GM23338 (cell line): ENCODE results near the gene BRAF. TPM values are rescaled to one million over a fixed set of nuclear protein-coding genes. Genes with fewer than 3 reads are reported as not detected.

ENCODE experiments used
- ATAC-seq: fragments of 200-7000 bp; cut with Tn5 transposase; 3 replicates; pipeline ENCODE4 v1.9.1; 2020
- DNase-seq: peaks from one replicate; pipeline ENCODE4 v3.0.0-alpha.2; 2015; ENCODE audit warnings: low spot score
- H2AFZ ChIP-seq: fragments of 200-600 bp; sonication (generic); 2 replicates; pipeline ENCODE4 v1.8.0; 2016; ENCODE audit warnings: antibody characterized with exemption, mild to moderate bottlenecking, moderate library complexity
- H3F3A ChIP-seq: fragments of 200-600 bp; sonication (generic); replicated peaks from 2 replicates; pipeline ENCODE4 v1.8.0; 2017; ENCODE audit warnings: antibody characterized with exemption, mixed run types, low read depth
- H3K27ac ChIP-seq: fragments of 200-600 bp; sonication (generic); 2 replicates; pipeline ENCODE4 v1.6.1; 2016; ENCODE audit warnings: low read depth
- H3K27me3 ChIP-seq: fragments of 200-600 bp; sonication (generic); 2 replicates; pipeline ENCODE4 v1.8.0; 2016; ENCODE audit warnings: mild to moderate bottlenecking, mixed run types, moderate library complexity; ENCODE audit not compliant: insufficient read depth
- H3K36me3 ChIP-seq: fragments of 200-600 bp; sonication (generic); 2 replicates; pipeline ENCODE4 v1.8.0; 2016; ENCODE audit warnings: mild to moderate bottlenecking; ENCODE audit not compliant: insufficient read depth
- H3K4me1 ChIP-seq: fragments of 200-600 bp; sonication (generic); 2 replicates; pipeline ENCODE4 v1.8.0; 2016; ENCODE audit warnings: mild to moderate bottlenecking, moderate library complexity; ENCODE audit not compliant: insufficient read depth
- H3K4me2 ChIP-seq: fragments of 200-600 bp; sonication (generic); 2 replicates; pipeline ENCODE4 v1.7.1; 2017; ENCODE audit warnings: mixed run types
- H3K4me3 ChIP-seq: fragments of 200-600 bp; sonication (generic); 2 replicates; pipeline ENCODE4 v1.6.1; 2016; ENCODE audit warnings: mixed run types
- H3K79me2 ChIP-seq: fragments of 200-600 bp; sonication (generic); replicated peaks from 2 replicates; pipeline ENCODE4 v1.8.0; 2017; ENCODE audit warnings: mild to moderate bottlenecking; ENCODE audit not compliant: insufficient read depth
- H3K9me2 ChIP-seq: fragments of 200-600 bp; sonication (generic); 2 replicates; pipeline ENCODE4 v1.8.0; 2017; ENCODE audit not compliant: insufficient read depth
- H4K20me1 ChIP-seq: fragments of 200-600 bp; sonication (generic); replicated peaks from 2 replicates; pipeline ENCODE4 v1.8.0; 2017; ENCODE audit warnings: mild to moderate bottlenecking; ENCODE audit not compliant: insufficient read depth
- H3K27ac Mint-ChIP-seq: 2 replicates; pipeline ENCODE4 v1.8.0; 2020; ENCODE audit warnings: inconsistent platforms, mild to moderate bottlenecking, moderate library complexity, mixed read lengths
- H3K27me3 Mint-ChIP-seq: 3 replicates; pipeline ENCODE4 v1.8.0; 2022; ENCODE audit warnings: low read depth, mild to moderate bottlenecking, moderate library complexity, mixed read lengths, inconsistent platforms; ENCODE audit not compliant: insufficient read depth, poor library complexity
- H3K36me3 Mint-ChIP-seq: 3 replicates; pipeline ENCODE4 v1.8.0; 2021; ENCODE audit warnings: low read depth, mild to moderate bottlenecking, inconsistent platforms, moderate library complexity, mixed read lengths
- H3K4me1 Mint-ChIP-seq: 3 replicates; pipeline ENCODE4 v1.8.0; 2020; ENCODE audit warnings: mild to moderate bottlenecking, inconsistent platforms, mixed read lengths
- H3K4me3 Mint-ChIP-seq: 3 replicates; pipeline ENCODE4 v1.8.0; 2021; ENCODE audit warnings: moderate library complexity, mild to moderate bottlenecking, inconsistent platforms, mixed read lengths
- H3K9me3 Mint-ChIP-seq: 3 replicates; pipeline ENCODE4 v1.8.0; 2020; ENCODE audit warnings: moderate library complexity, mild to moderate bottlenecking, inconsistent platforms, mixed read lengths
- CREB1 ChIP-seq: fragments of 250-450 bp; sonication (Bioruptor Pico); IDR thresholded peaks from 2 replicates; pipeline ENCODE4 v1.5.0; 2020; ENCODE audit warnings: low read depth, mild to moderate bottlenecking, moderate library complexity
- EZH2 ChIP-seq: fragments of 200-600 bp; sonication (generic); IDR thresholded peaks from one replicate; pipeline ENCODE4 v1.8.0; 2017; ENCODE audit warnings: antibody characterized with exemption, mild to moderate bottlenecking, low read depth; ENCODE audit not compliant: unreplicated experiment
- EZH2phosphoT487 ChIP-seq: fragments of 200-600 bp; sonication (generic); IDR thresholded peaks from one replicate; pipeline ENCODE4 v1.8.1; 2018; ENCODE audit warnings: antibody characterized with exemption; ENCODE audit not compliant: unreplicated experiment
- JUNB ChIP-seq: IDR thresholded peaks from one replicate; pipeline ENCODE4 v1.6.1; 2016; ENCODE audit warnings: antibody characterized with exemption; ENCODE audit not compliant: unreplicated experiment
- NANOG ChIP-seq: IDR thresholded peaks from 2 replicates; pipeline ENCODE4 v1.6.1; 2016; ENCODE audit warnings: antibody characterized with exemption, borderline replicate concordance
- POLR2AphosphoS5 ChIP-seq: IDR thresholded peaks from 2 replicates; pipeline ENCODE4 v1.6.1; 2016; ENCODE audit warnings: antibody characterized with exemption, low read depth
- REST ChIP-seq: IDR thresholded peaks from one replicate; pipeline ENCODE4 v1.6.1; 2018; ENCODE audit warnings: antibody characterized with exemption; ENCODE audit not compliant: unreplicated experiment
- STAT1 ChIP-seq: IDR thresholded peaks from one replicate; pipeline ENCODE4 v1.6.1; 2016; ENCODE audit warnings: antibody characterized with exemption; ENCODE audit not compliant: unreplicated experiment
- ZNF114 ChIP-seq: fragments of 250-450 bp; sonication (Bioruptor Pico); IDR thresholded peaks from 2 replicates; pipeline ENCODE4 v1.5.0; 2020; ENCODE audit warnings: mild to moderate bottlenecking, moderate library complexity
- ZNF331 ChIP-seq: fragments of 250-450 bp; sonication (Bioruptor Pico); IDR thresholded peaks from 2 replicates; pipeline ENCODE4 v1.5.0; 2020; ENCODE audit warnings: low read depth, mild to moderate bottlenecking, moderate library complexity
- polyA plus RNA-seq: library from polyadenylated mRNA; unstranded; fragments of >200 nt; fragmentation: Nextera tagmentation; extraction: Ambion mirVana; gene quantifications from 2 replicates; pipeline ENCODE4 v1.2.1, GENCODE V29; 2016
- total RNA-seq: library from RNA; depleted of rRNA; stranded (reverse); fragments of >200 nt; shearing (Covaris generic); gene quantifications from 2 replicates; pipeline ENCODE4 v1.2.3, GENCODE V29; 2014
- TF ChIP-seq, protein P1 (sequence below): fragments of 250-450 bp; sonication (Bioruptor Pico); IDR thresholded peaks from 2 replicates; pipeline ENCODE4 v1.5.0; 2020; ENCODE audit warnings: mild to moderate bottlenecking, moderate library complexity
- TF ChIP-seq, protein P2 (sequence below), 2 experiments: fragments of 200-600 bp in 1 of 2; sonication (generic) in 1 of 2; conservative IDR thresholded peaks; 2 replicates each; pipeline versions ENCODE4 v1.5.1 to v1.6.1; 2016 to 2017; ENCODE audit warnings: antibody characterized with exemption in 2 of 2, low read depth in 2 of 2, mild to moderate bottlenecking in 2 of 2, moderate library complexity in 1 of 2
- TF ChIP-seq, protein P3 (sequence below): IDR thresholded peaks from 2 replicates; pipeline ENCODE4 v1.6.1; 2016; ENCODE audit warnings: antibody characterized with exemption

The BRAF gene
- total and polyA plus RNA-seq, 2 experiments from 2014 or later, result 14.6 to 36.8 TPM

DNA sequence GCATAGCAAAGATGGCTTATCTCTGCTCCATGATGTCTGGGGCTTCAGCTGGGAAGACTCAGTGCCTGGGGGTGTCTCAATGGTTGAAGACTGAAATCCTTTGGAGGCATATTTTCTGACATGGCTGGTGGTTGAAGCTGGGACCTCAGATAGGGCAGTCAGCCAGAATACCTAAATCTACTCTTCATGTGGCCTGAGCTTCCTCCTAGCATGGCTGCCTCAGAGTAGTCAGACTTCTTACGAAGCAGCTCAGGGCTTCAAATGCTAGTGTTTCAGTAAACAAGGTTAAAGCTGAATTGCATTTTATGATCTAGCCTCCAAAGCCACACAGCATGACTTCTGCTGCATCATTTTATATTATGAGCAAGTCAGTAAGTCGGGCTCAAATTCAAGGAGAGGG, 2.6 kb upstream of the BRAF start:
- H3K36me3 ChIP-seq, result no peaks in the 10 kb centered on the region
- H3K9me3 Mint-ChIP-seq, result no peaks in the 10 kb centered on the region
- H3K27ac Mint-ChIP-seq, result no peak overlapping the region
- H3K79me2 ChIP-seq, result peaks cover 21% of the 10 kb centered on the region
- no peaks in the 10 kb centered on the region for H3K4me1 Mint-ChIP-seq
- H3F3A ChIP-seq, result no peaks in the 10 kb centered on the region
- no peaks in the 10 kb centered on the region for H3K27me3 ChIP-seq
- H3K27me3 Mint-ChIP-seq, result peaks cover 3% of the 10 kb centered on the region
- peaks cover 14% of the 10 kb centered on the region for H3K4me1 ChIP-seq
- no peak overlapping the region for H3K27ac ChIP-seq
- ATAC-seq, result no peak
- no peaks in the 10 kb centered on the region for H3K36me3 Mint-ChIP-seq
- H3K4me3 ChIP-seq, result no peak overlapping the region
- no peak overlapping the region for H2AFZ ChIP-seq
- DNase-seq, result no peak
- no peak for TF ChIP-seq NANOG
- no peak for TF ChIP-seq EZH2
- TF ChIP-seq STAT1, result no peak
- TF ChIP-seq POLR2AphosphoS5, result no peak
- TF ChIP-seq JUNB, result no peak
- TF ChIP-seq EZH2phosphoT487, result no peak
- TF ChIP-seq REST, result no peak
- no peak for TF ChIP-seq CREB1 (CRISPR knock-in tag)
- TF ChIP-seq ZNF114 (CRISPR knock-in tag), result no peak
- TF ChIP-seq, protein P1, sequence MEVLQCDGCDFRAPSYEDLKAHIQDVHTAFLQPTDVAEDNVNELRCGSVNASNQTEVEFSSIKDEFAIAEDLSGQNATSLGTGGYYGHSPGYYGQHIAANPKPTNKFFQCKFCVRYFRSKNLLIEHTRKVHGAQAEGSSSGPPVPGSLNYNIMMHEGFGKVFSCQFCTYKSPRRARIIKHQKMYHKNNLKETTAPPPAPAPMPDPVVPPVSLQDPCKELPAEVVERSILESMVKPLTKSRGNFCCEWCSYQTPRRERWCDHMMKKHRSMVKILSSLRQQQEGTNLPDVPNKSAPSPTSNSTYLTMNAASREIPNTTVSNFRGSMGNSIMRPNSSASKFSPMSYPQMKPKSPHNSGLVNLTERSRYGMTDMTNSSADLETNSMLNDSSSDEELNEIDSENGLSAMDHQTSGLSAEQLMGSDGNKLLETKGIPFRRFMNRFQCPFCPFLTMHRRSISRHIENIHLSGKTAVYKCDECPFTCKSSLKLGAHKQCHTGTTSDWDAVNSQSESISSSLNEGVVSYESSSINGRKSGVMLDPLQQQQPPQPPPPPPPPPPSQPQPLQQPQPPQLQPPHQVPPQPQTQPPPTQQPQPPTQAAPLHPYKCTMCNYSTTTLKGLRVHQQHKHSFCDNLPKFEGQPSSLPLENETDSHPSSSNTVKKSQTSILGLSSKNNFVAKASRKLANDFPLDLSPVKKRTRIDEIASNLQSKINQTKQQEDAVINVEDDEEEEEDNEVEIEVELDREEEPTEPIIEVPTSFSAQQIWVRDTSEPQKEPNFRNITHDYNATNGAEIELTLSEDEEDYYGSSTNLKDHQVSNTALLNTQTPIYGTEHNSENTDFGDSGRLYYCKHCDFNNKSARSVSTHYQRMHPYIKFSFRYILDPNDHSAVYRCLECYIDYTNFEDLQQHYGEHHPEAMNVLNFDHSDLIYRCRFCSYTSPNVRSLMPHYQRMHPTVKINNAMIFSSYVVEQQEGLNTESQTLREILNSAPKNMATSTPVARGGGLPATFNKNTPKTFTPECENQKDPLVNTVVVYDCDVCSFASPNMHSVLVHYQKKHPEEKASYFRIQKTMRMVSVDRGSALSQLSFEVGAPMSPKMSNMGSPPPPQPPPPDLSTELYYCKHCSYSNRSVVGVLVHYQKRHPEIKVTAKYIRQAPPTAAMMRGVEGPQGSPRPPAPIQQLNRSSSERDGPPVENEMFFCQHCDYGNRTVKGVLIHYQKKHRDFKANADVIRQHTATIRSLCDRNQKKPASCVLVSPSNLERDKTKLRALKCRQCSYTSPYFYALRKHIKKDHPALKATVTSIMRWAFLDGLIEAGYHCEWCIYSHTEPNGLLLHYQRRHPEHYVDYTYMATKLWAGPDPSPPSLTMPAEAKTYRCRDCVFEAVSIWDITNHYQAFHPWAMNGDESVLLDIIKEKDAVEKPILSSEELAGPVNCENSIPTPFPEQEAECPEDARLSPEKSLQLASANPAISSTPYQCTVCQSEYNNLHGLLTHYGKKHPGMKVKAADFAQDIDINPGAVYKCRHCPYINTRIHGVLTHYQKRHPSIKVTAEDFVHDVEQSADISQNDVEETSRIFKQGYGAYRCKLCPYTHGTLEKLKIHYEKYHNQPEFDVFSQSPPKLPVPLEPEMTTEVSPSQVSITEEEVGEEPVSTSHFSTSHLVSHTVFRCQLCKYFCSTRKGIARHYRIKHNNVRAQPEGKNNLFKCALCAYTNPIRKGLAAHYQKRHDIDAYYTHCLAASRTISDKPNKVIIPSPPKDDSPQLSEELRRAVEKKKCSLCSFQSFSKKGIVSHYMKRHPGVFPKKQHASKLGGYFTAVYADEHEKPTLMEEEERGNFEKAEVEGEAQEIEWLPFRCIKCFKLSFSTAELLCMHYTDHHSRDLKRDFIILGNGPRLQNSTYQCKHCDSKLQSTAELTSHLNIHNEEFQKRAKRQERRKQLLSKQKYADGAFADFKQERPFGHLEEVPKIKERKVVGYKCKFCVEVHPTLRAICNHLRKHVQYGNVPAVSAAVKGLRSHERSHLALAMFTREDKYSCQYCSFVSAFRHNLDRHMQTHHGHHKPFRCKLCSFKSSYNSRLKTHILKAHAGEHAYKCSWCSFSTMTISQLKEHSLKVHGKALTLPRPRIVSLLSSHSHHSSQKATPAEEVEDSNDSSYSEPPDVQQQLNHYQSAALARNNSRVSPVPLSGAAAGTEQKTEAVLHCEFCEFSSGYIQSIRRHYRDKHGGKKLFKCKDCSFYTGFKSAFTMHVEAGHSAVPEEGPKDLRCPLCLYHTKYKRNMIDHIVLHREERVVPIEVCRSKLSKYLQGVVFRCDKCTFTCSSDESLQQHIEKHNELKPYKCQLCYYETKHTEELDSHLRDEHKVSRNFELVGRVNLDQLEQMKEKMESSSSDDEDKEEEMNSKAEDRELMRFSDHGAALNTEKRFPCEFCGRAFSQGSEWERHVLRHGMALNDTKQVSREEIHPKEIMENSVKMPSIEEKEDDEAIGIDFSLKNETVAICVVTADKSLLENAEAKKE (CRISPR knock-in tag), result no peak
- TF ChIP-seq, protein P2, sequence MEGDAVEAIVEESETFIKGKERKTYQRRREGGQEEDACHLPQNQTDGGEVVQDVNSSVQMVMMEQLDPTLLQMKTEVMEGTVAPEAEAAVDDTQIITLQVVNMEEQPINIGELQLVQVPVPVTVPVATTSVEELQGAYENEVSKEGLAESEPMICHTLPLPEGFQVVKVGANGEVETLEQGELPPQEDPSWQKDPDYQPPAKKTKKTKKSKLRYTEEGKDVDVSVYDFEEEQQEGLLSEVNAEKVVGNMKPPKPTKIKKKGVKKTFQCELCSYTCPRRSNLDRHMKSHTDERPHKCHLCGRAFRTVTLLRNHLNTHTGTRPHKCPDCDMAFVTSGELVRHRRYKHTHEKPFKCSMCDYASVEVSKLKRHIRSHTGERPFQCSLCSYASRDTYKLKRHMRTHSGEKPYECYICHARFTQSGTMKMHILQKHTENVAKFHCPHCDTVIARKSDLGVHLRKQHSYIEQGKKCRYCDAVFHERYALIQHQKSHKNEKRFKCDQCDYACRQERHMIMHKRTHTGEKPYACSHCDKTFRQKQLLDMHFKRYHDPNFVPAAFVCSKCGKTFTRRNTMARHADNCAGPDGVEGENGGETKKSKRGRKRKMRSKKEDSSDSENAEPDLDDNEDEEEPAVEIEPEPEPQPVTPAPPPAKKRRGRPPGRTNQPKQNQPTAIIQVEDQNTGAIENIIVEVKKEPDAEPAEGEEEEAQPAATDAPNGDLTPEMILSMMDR (conservative IDR thresholded peaks at IDR 0.05; ENCODE audit: low read depth in 2 of 2), result no peak
- TF ChIP-seq ZNF331 (CRISPR knock-in tag), result no peak
- TF ChIP-seq, protein P3, sequence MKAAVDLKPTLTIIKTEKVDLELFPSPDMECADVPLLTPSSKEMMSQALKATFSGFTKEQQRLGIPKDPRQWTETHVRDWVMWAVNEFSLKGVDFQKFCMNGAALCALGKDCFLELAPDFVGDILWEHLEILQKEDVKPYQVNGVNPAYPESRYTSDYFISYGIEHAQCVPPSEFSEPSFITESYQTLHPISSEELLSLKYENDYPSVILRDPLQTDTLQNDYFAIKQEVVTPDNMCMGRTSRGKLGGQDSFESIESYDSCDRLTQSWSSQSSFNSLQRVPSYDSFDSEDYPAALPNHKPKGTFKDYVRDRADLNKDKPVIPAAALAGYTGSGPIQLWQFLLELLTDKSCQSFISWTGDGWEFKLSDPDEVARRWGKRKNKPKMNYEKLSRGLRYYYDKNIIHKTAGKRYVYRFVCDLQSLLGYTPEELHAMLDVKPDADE, result no peak
- H3K4me3 Mint-ChIP-seq, result no peak overlapping the region
- H3K9me2 ChIP-seq, result no peaks in the 10 kb centered on the region
- H4K20me1 ChIP-seq, result peaks cover 13% of the 10 kb centered on the region; the same call in 1 of the 2 replicates
- H3K4me2 ChIP-seq, result no peak overlapping the region
